NCI-H2171 (cell line): ENCODE results near the gene RAB5IF.
"Not testable (repeated sequence)": the region's sequence is repeated elsewhere in the genome, so short reads cannot be mapped to it uniquely, and the experiment has no call there.

Experiments used
- DNase-seq: peaks from one replicate; lab custom pipeline; 2025; lab: John Stamatoyannopoulos, UW

The RAB5IF gene

DNA sequence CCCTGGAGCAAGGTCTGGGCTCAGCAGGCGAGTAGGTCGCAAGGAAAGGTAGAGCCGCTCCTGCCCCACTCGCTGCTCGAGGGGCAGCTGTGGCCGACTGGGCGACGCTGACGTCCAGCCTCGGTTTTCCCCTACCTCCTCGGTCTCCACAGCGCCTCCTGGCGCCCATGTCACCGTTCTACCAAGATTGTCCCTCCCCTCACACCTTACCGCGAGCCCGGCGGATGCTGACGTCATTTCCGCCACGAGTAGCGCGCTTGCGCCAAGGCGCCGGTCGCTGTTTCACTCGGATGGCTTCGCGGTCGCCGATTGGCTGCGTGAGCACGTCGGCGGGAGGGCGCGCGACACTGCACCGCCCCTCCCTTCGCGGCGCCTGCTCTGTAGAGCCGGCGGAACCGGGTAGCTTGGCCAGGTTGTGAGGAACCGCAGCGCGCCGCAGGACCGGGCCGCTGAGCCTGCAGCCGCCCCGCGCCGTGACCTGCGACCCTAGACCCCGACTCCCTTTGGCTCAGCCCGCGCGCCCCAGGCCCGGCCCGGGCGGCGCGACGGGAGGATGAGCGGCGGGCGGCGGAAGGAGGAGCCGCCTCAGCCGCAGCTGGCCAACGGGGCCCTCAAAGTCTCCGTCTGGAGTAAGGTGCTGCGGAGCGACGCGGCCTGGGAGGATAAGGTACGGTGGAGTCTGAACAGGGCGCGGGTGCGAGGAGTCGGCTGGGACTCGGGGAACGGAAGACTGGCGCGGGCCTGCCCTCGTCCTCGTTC lies at the start of gene RAB5IF:
TSS of gene RAB5IF (plus strand) at position 381 of the 759 bp plus-strand sequence. CDS start at position 554, 173 bp downstream.
- peak; percentile 99 for DNase-seq

GRCh38 chr20:36562724-36563123 lies 42.9 kb upstream of the RAB5IF start:
- no peak for DNase-seq

- DNase-seq = no peak
Measured at GRCh38 chr20:36563374-36563773, 42.2 kb upstream of the RAB5IF start.

- not testable (repeated sequence) for DNase-seq
Measured at GRCh38 chr20:36564078-36564725, 41.4 kb upstream of the RAB5IF start.

DNA sequence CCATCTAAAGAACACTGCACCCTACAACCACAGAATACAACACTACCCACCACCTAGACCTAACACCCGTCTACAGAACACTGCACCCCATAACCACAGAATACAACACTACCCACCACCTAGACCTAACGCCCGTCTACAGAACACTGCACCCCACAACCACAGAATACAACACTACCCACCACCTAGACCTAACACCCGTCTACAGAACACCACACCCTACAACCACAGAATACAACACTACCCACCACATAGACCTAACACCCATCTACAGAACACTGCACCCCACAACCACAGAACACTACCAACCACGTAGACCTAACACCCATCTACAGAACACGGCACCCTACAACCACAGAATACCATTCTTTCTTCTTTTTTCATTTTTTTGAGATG lies 40.9 kb upstream of the RAB5IF start:
- DNase-seq = not testable (repeated sequence)

GRCh38 chr20:36565520-36565919 lies 40.1 kb upstream of the RAB5IF start:
- DNase-seq = no peak

DNA sequence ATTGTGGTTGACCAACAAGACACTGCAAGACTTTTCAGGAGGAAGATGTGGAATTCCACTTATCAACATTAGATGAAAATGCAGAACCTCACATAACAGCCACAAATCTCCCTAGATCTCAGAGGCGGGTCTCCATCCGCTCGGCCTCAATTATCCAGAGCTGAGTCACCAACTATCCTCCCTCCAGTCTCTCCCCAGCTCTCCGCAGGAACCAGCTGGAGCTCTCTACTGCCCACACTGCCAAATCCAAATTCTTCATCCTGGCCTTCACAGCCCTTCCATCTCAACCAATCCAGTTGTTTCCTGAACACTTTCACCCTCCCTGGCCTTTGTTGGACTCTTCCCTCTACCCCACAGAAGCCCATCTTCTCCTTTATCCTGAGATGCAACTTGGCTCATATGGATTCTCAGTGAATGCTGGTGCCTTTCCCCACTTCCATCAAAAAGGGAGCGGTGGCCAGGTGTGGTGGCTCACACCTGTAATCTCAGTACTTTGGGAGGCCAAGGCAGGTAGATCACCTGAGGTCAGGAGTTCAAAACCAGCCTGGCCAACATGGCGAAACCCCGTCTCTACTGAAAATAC lies 35.6 kb upstream of the RAB5IF start:
- no peak for DNase-seq

- no peak for DNase-seq
Measured at GRCh38 chr20:36571564-36572504, 33.7 kb upstream of the RAB5IF start.

GRCh38 chr20:36572701-36573102 lies 32.9 kb upstream of the RAB5IF start:
- no peak for DNase-seq

DNA sequence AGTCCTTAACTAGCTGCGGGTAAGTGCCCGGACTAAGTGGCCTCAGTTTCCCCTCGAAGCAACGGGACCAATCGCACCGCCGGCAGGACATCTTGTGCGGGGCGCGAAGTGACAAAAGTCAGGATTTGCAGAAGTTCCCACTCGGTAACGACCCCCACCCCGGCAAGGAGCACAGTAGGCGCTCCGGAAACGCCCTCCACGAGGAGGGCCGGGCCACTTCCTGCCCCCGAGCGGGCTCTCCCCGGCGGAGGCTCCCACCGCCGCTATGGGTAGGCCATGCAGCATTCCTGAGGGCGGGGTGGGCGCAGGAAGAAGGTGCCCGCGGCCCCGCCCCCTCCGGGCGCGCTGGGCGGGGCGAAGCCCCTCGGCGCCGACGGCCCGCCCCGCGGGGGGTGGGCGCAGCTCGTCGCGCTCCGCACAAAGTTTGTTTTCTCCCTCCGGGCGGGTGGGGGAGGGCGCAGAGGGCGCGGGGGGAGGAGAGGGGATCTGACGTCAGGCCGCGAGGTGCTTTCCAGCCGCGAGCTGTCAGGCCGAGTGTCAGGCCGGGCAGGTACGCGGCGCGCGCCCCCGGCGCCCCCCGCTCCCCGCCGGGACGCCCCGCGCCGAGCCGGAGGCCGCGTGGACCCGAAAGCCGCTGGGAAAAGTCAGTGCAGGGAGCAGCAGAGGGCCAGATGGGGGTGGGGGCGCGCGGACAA lies 32.3 kb upstream of the RAB5IF start, which contains the start of gene TGIF2:
TSS of gene TGIF2 (plus strand) at position 495 of the 695 bp plus-strand sequence. CDS start 5,178 bp downstream, outside the sequence.
- DNase-seq = peak; percentile 76

DNA sequence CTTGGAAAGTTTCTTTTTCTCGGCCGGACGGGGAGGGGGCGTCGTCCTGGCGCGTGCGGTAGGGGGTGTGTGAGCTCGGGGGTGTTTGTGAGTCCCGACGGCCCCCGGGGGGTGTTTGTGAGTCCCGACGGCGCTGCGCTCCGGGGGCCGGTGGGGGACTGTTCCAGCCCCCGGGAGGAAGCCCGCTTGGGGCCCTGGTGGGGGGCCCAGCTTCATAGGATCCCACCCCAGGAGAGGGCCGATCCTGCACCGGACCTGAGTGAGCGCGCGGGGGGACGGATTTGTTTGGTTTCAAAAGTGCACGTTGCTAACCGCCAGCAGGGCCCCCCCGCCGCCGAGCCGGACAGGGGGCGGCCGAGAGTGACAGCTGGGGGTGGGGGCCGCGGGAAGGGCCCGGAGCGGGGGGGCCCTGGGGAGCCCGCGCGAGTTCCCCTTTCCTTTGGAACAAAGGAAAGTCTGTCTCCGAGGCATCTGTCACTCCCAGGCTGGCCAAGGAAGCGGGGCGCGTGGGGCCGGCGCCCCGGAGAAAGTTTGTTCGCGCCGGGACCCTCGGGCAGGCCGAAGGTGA lies 31.7 kb upstream of the RAB5IF start:
- DNase-seq = no peak

DNA sequence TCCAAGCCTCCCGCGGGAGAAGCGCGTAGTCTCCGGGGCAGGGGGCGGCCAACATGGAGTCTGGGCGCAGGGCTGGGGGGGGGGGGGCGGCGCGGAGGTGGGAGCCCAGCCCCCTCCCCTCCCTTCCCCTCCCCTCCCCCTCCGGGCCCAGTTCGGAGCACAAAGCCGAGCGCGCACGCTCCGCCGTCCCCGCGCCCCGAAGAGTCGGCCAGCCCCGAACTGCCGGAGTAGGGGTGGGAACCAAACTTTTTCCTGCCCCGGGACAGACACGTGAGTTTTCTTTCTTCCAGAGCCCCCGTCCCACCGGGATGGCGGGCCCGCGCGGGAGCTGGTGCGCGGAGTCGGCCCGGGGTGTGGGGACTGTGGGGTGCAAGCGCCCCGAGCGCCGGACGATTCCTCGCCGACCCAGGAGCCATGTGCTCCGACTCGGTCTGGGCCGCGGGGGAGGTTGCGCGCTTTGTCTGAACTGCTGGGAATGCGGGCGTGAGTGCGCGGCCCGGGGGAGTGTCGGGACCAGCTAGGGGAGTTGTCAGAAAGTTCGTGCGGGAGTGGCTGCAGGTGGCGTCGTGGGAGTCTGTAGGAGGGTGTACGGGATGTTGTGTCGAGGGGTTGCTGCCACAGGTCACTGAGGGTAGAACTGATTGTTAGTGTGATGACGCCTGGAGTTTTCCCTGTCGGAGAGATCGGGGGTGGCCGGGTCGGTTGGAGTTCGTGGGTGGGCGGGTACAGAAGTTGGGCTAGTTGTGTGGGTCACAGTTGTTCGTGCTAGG lies 31.0 kb upstream of the RAB5IF start:
- peak; percentile 26 for DNase-seq

DNA sequence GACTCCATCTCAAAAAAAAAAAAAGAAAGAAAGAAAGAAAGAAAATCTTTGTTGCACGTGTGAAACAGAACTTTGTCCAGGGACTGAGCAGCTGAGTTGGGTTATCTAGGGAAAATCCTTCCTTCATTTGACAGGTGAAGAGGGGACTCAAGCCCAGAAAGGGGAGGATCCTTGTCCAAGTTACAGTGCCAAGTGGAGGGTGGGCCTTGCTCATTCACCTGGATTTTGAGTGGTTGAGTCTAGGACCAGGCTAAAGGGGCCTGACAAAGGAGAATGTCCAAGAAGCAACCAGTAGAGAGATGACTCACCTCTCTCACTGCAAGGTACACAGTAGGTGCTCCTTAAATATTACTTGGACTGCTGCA lies 29.5 kb upstream of the RAB5IF start:
- DNase-seq = no peak

- no peak for DNase-seq
Measured at GRCh38 chr20:36578356-36579041, 27.1 kb upstream of the RAB5IF start.

DNA sequence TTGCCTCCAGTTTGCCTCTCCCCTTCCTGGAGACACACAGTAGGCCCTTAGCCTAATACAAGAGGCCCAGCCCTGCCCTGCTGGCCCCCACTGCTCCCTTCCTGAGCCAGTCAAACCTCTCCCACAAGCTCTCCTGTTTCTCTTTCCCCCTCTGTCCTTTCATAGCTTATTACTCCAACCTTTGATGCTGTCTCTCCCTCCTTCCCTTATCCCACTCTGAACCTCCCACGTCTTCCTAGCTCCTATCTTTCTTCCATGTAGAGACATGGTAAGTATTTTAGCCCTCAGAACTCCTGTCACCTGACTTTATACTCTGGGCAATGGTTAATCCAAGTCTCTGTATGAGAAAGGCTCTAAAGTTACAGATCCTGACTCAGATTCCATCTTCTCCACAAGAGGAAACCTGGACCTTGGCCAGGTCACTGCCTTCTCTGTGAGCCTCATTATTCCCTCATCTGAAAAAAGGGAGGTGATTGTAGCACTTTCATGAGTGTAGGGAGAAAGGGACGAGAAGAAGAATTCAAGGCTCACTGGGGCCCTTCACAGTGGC lies 25.5 kb upstream of the RAB5IF start:
- DNase-seq = no peak

DNA sequence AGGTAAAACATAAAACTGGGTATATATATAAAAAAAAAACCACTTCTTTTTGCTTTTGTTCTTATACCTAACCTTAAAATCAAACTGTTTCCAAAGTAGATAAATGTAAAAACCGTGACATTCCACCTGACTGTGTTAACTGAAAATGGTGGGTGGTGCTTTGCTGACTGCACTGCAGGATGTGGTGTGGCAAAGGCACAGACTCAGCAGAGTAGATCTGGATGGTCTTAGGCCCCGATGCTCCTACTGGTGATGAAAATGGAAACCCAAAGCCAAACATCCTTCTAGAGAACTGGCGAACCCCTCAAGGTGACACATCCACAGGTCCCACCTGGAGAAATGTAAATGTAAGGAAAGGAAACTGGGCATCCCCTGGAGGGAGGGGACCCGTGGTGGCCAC lies 23.3 kb upstream of the RAB5IF start:
- DNase-seq = no peak

- no peak for DNase-seq
Measured at GRCh38 chr20:36582821-36583220, 22.8 kb upstream of the RAB5IF start.

- no peak for DNase-seq
Measured at GRCh38 chr20:36584018-36584481, 21.5 kb upstream of the RAB5IF start.
